BJ (cell line): Measurements from ENCODE around the gene SRSF12. TPM values are rescaled to one million over a fixed set of nuclear protein-coding genes. Genes with fewer than 3 reads are reported as not detected.

Source experiments
- CTCF ChIA-PET: fragments of 350-600 bp; formaldehyde crosslinking; extraction: SDS; loops from one replicate; lab custom pipeline; 2021; ENCODE audit warnings: antibody characterized with exemption, inconsistent platforms; lab: Yijun Ruan, JAX
- POLR2A ChIA-PET: fragments of 300-600 bp; sonication (Branson Sonifier 250); formaldehyde crosslinking; extraction: SDS; loops from one replicate; lab custom pipeline; 2021; ENCODE audit warnings: antibody characterized with exemption; lab: Charles Lee
- DNase-seq: peaks from one replicate; pipeline ENCODE4 v3.0.0-alpha.2; 2011; ENCODE audit warnings: low read depth
- H3K27me3 ChIP-seq: 2 replicates; pipeline ENCODE4 v1.6.0; 2011; ENCODE audit warnings: low read length; ENCODE audit not compliant: control insufficient read depth, insufficient read depth
- H3K36me3 ChIP-seq: 2 replicates; pipeline ENCODE4 v1.5.1; 2011; ENCODE audit warnings: low read length; ENCODE audit not compliant: control insufficient read depth, insufficient read depth
- H3K4me3 ChIP-seq: 2 replicates; pipeline ENCODE4 v1.5.1; 2011; ENCODE audit warnings: low read depth, mild to moderate bottlenecking, control low read depth, low read length
- polyA plus RNA-seq: library from polyadenylated mRNA; depleted of rRNA; stranded (reverse); fragments of >200 nt; gene quantifications from 2 replicates; pipeline ENCODE4 v1.2.3, GENCODE V29; 2011
- TF ChIP-seq, protein P1 (sequence below): IDR thresholded peaks from 2 replicates; pipeline ENCODE4 v1.5.1; 2011; ENCODE audit warnings: low read depth, mild to moderate bottlenecking, control low read depth, inconsistent platforms, low read length, moderate library complexity; ENCODE audit not compliant: insufficient read depth

SRSF12 gene
- polyA plus RNA-seq, 1 experiment, result not detected

- ChIA-PET POLR2A (no interaction called here), CTCF (interaction anchor here (0.8 to 1.1 kb wide), 2 partner anchors 38 to 90 kb away, joined by 3 read pairs; no protein-coding TSS in a partner anchor)
- peaks cover 6% of the 10 kb centered on the region; the same call in 1 of the 2 replicates for H3K27me3 ChIP-seq
Observed at GRCh38 chr6:89073840-89074239, 44.0 kb downstream of the SRSF12 start.

DNA sequence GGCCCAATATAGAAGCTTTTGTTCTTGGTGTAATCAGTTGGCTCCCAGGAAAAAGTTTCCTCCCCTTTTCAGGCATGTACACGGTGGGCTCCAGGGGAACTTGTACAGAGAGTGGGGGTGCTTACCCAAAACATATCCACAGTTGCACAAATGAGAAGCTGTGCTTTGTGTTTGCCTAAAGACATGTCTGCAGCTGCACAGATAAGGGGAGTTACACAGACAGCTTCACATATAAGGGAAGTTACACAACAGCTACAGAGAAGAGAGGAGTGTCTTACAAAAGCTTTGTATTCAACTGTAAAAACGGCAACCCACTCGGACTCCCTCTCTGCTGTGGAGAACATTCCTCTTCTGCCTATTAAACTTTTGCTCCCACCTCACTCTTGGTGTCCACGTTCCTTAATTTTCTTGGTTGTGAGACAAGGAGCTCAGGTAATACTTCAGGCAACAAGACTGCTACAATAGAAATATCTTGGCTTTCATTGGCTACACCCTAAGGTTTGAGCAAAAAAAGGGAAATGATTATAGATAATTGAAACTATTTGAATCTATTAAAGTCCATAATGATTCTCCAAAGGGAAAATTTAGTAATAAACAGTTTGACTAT lies 44.8 kb downstream of the SRSF12 start:
- DNase-seq, result no peak
- TF ChIP-seq, protein P1, sequence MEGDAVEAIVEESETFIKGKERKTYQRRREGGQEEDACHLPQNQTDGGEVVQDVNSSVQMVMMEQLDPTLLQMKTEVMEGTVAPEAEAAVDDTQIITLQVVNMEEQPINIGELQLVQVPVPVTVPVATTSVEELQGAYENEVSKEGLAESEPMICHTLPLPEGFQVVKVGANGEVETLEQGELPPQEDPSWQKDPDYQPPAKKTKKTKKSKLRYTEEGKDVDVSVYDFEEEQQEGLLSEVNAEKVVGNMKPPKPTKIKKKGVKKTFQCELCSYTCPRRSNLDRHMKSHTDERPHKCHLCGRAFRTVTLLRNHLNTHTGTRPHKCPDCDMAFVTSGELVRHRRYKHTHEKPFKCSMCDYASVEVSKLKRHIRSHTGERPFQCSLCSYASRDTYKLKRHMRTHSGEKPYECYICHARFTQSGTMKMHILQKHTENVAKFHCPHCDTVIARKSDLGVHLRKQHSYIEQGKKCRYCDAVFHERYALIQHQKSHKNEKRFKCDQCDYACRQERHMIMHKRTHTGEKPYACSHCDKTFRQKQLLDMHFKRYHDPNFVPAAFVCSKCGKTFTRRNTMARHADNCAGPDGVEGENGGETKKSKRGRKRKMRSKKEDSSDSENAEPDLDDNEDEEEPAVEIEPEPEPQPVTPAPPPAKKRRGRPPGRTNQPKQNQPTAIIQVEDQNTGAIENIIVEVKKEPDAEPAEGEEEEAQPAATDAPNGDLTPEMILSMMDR, result no peak
- ChIA-PET CTCF (interaction anchor here (0.7 to 1.2 kb wide), 5 partner anchors 12 to 91 kb away, joined by 3 to 4 read pairs (median 3); no protein-coding TSS in a partner anchor), POLR2A (interaction anchor here (0.6 kb wide), 1 partner anchor 774 kb away, joined by 3 read pairs; no protein-coding TSS in a partner anchor)
- no peaks in the 10 kb centered on the region for H3K36me3 ChIP-seq
- H3K4me3 ChIP-seq, result no peak overlapping the region
- peaks cover 6% of the 10 kb centered on the region; the same call in 1 of the 2 replicates for H3K27me3 ChIP-seq

More at GRCh38 chr6:89073840-89074239, 44.0 kb downstream of the SRSF12 start:
- no peak for DNase-seq
- Histone ChIP-seq H3K36me3 (no peaks in the 10 kb centered on the region), H3K4me3 (no peak overlapping the region)
- TF ChIP-seq, protein P1, result no peak

GRCh38 chr6:89071036-89071435 lies 46.8 kb downstream of the SRSF12 start:
- DNase-seq, result no peak
- Histone ChIP-seq H3K36me3 (no peaks in the 10 kb centered on the region), H3K27me3 (peaks cover 6% of the 10 kb centered on the region; the same call in 1 of the 2 replicates), H3K4me3 (no peak overlapping the region)
- TF ChIP-seq, protein P1, result no peak
- POLR2A ChIA-PET, result no interaction called here
- CTCF ChIA-PET, result interaction anchor here (0.6 to 1.6 kb wide), 3 partner anchors 8 to 88 kb away, joined by 3 to 7 read pairs (median 4); no protein-coding TSS in a partner anchor

DNA sequence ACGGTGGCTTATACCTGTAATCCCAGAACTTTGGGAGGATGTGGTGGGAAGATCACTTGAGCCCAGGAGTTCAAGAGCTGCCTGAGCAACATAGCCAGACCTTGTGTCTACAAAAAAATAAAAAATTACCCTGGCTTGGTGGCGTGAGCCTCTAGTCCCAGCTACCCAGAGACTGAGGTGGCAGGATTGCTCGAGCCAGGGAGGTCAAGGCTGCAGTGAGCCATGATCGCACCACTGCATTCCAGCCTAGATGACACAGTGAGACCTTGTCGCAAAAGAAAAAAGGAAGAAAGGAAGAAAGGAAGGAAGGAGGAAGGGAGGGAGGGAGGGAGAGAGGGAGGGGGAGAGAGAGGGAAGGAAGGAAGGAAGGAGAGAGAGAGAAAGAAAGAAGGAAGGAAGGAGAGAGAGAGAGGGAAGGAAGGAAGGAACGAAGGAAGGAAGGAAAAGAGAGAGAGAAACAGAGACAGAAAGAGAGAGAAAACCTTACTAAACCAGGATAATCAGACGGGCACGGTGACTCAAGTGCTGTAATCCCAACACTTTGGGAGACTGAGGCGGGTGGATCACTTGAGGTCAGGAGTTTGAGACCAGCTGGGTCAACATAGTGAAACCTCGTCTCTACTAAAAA lies 48.2 kb downstream of the SRSF12 start:
- no peak overlapping the region for H3K4me3 ChIP-seq
- TF ChIP-seq, protein P1, result no peak
- no peaks in the 10 kb centered on the region for H3K36me3 ChIP-seq
- ChIA-PET POLR2A (interaction anchor here (0.7 kb wide), 1 partner anchor 647 kb away, joined by 5 read pairs; no protein-coding TSS in a partner anchor), CTCF (interaction anchor here (1.6 kb wide), 1 partner anchor 9 kb away, joined by 4 read pairs; no protein-coding TSS in a partner anchor)
- peaks cover 4% of the 10 kb centered on the region; the same call in 1 of the 2 replicates for H3K27me3 ChIP-seq
- DNase-seq, result no peak

GRCh38 chr6:89068695-89069094 lies 49.2 kb downstream of the SRSF12 start:
- ChIA-PET CTCF (interaction anchor here (1.2 kb wide), 1 partner anchor 9 kb away, joined by 4 read pairs; no protein-coding TSS in a partner anchor), POLR2A (interaction anchor here (0.7 kb wide), 1 partner anchor 647 kb away, joined by 5 read pairs; no protein-coding TSS in a partner anchor)
- TF ChIP-seq, protein P1, result no peak
- DNase-seq, result no peak
- no peaks in the 10 kb centered on the region for H3K36me3 ChIP-seq
- peaks cover 4% of the 10 kb centered on the region; the same call in 1 of the 2 replicates for H3K27me3 ChIP-seq
- no peak overlapping the region for H3K4me3 ChIP-seq
